HCT116 (cell line): ENCODE results near the gene CNDP2. TPM values are rescaled to one million over a fixed set of nuclear protein-coding genes. Genes with fewer than 3 reads are reported as not detected.

Source experiments
- ATAC-seq: fragments of 200-7000 bp; cut with Tn5 transposase; 2 replicates; pipeline ENCODE4 v1.9.1; 2020; ENCODE audit warnings: mild to moderate bottlenecking, moderate library complexity
- BruUV-seq: library from RNA; stranded (reverse); fragments of 400-500 nt; replicated peaks from 2 replicates; lab custom pipeline; 2021; lab: Mats Ljungman, UMichigan
- CTCF ChIA-PET: fragments of 300-600 bp; sonication (Branson Sonifier 250); formaldehyde crosslinking; loops from one replicate; lab custom pipeline; 2021; ENCODE audit warnings: antibody characterized with exemption; lab: Charles Lee
- POLR2A ChIA-PET: fragments of 300-600, 350-600 bp; sonication (Branson Sonifier 250); formaldehyde crosslinking; loops from one replicate; lab custom pipeline; 2021; ENCODE audit warnings: antibody characterized with exemption; lab: Charles Lee
- RAD21 ChIA-PET, 2 experiments: fragments of 300-600 bp; sonication (Branson Sonifier 250); formaldehyde crosslinking; loops; one replicate each; lab custom pipeline; 2023; ENCODE audit warnings: low total read pairs in 2 of 2; ENCODE audit not compliant: uncharacterized antibody in 2 of 2, unreplicated experiment in 2 of 2, low non-redundant PET in 1 of 2; lab: Charles Lee
- DNase-seq: peaks from one replicate; pipeline ENCODE4 v3.0.0-alpha.2; 2010; ENCODE audit warnings: low read depth, low spot score
- H2AFZ ChIP-seq: fragments of 200-600 bp; shearing (Covaris generic), sonication (generic); 2 replicates; pipeline ENCODE4 v1.6.1; 2017; ENCODE audit warnings: low read depth, mixed run types, mixed read lengths, antibody characterized with exemption, low read length; ENCODE audit not compliant: poor library complexity, severe bottlenecking
- H3K27ac ChIP-seq: 2 replicates; pipeline ENCODE4 v1.5.1; 2012; ENCODE audit warnings: low read depth, low read length
- H3K27me3 ChIP-seq: fragments of 200-600 bp; sonication (generic); 2 replicates; pipeline ENCODE4 v1.6.1; 2016; ENCODE audit warnings: mixed run types, low read length, mixed read lengths; ENCODE audit not compliant: insufficient read depth
- H3K36me3 ChIP-seq, 2 experiments: fragments of 200-500 bp in 1 of 2; fragments of 200-600 bp in 1 of 2; sonication (Bioruptor generic) in 1 of 2; sonication (generic) in 1 of 2; 2 replicates each; pipeline versions ENCODE4 v1.5.1 to v1.6.1; 2014 to 2016; ENCODE audit warnings: low read length in 2 of 2, inconsistent platforms in 1 of 2, mixed read lengths in 1 of 2, mixed run types in 1 of 2; ENCODE audit not compliant: insufficient read depth in 2 of 2, control insufficient read depth in 1 of 2
- H3K4me1 ChIP-seq, 2 experiments: fragments of 200-600 bp in 1 of 2; sonication (generic) in 1 of 2; 2 replicates each; pipeline versions ENCODE4 v1.5.1 to v1.6.1; 2012 to 2017; ENCODE audit warnings: low read length in 2 of 2, inconsistent platforms in 1 of 2, mild to moderate bottlenecking in 1 of 2, mixed read lengths in 1 of 2, mixed run types in 1 of 2, moderate library complexity in 1 of 2; ENCODE audit not compliant: insufficient read depth in 2 of 2, control insufficient read depth in 1 of 2
- H3K4me2 ChIP-seq: fragments of 200-600 bp; sonication (generic); 2 replicates; pipeline ENCODE4 v1.6.1; 2017; ENCODE audit warnings: mixed run types, low read length, mixed read lengths
- H3K4me3 ChIP-seq, 2 experiments: fragments of 200-600 bp in 1 of 2; sonication (generic) in 1 of 2; replicated peaks in 1 of 2; 2 replicates each; pipeline ENCODE4 v1.5.1; 2011 to 2016; ENCODE audit warnings: low read length in 2 of 2, control low read depth in 1 of 2, low read depth in 1 of 2, mild to moderate bottlenecking in 1 of 2, mixed read lengths in 1 of 2, mixed run types in 1 of 2
- H3K79me2 ChIP-seq: fragments of 200-600 bp; sonication (generic); 2 replicates; pipeline ENCODE4 v1.6.1; 2017; ENCODE audit warnings: mild to moderate bottlenecking, mixed run types, low read length, moderate library complexity, mixed read lengths; ENCODE audit not compliant: insufficient read depth
- H3K9ac ChIP-seq: fragments of 200-600 bp; sonication (generic); 2 replicates; pipeline ENCODE4 v1.6.1; 2016; ENCODE audit warnings: low read length, mixed read lengths
- H3K9me2 ChIP-seq: fragments of 200-600 bp; sonication (generic), shearing (Covaris generic); 2 replicates; pipeline ENCODE4 v1.6.1; 2017; ENCODE audit warnings: mixed run types, mild to moderate bottlenecking, moderate library complexity; ENCODE audit not compliant: insufficient read depth
- H3K9me3 ChIP-seq, 2 experiments: fragments of 200-500 bp in 1 of 2; fragments of 200-600 bp in 1 of 2; sonication (Bioruptor generic) in 1 of 2; sonication (generic) in 1 of 2; 2 replicates each; pipeline ENCODE4 v1.6.1; 2014 to 2017; ENCODE audit warnings: low read length in 2 of 2, mixed read lengths in 2 of 2, inconsistent platforms in 1 of 2, low read depth in 1 of 2, mild to moderate bottlenecking in 1 of 2, mixed run types in 1 of 2, moderate library complexity in 1 of 2; ENCODE audit not compliant: control insufficient read depth in 1 of 2, insufficient read depth in 1 of 2
- H4K20me1 ChIP-seq: fragments of 200-600 bp; sonication (generic), shearing (Covaris generic); 2 replicates; pipeline ENCODE4 v1.6.1; 2017; ENCODE audit warnings: mixed run types, mild to moderate bottlenecking, moderate library complexity; ENCODE audit not compliant: insufficient read depth
- CBX3 ChIP-seq: IDR thresholded peaks from 2 replicates; pipeline ENCODE4 v1.6.1; 2012; ENCODE audit warnings: low read depth
- CEBPB ChIP-seq: IDR thresholded peaks from 2 replicates; pipeline ENCODE4 v1.6.1; 2012; ENCODE audit warnings: low read depth
- CTCF ChIP-seq, 3 experiments: fragments of 200-600 bp in 1 of 3; sonication (generic) in 1 of 3; IDR thresholded peaks in 2 of 3; conservative IDR thresholded peaks in 1 of 3; 2 replicates each; pipeline ENCODE4 v1.5.1; 2012 to 2017; ENCODE audit warnings: low read depth in 2 of 3, low read length in 2 of 3, antibody characterized with exemption in 1 of 3, borderline replicate concordance in 1 of 3, control low read depth in 1 of 3, mild to moderate bottlenecking in 1 of 3, mixed read lengths in 1 of 3, mixed run types in 1 of 3, moderate library complexity in 1 of 3; ENCODE audit not compliant: insufficient read depth in 1 of 3
- EGR1 ChIP-seq: IDR thresholded peaks from 2 replicates; pipeline ENCODE4 v1.6.1; 2012; ENCODE audit warnings: low read depth
- ELF1 ChIP-seq: IDR thresholded peaks from 2 replicates; pipeline ENCODE4 v1.6.1; 2012; ENCODE audit warnings: low read depth, borderline replicate concordance
- EZH2 ChIP-seq: fragments of 200-600 bp; sonication (generic); IDR thresholded peaks from 2 replicates; pipeline ENCODE4 v1.6.1; 2017; ENCODE audit warnings: antibody characterized with exemption, mixed run types
- EZH2phosphoT487 ChIP-seq: fragments of 200-600 bp; IDR thresholded peaks from 2 replicates; pipeline ENCODE4 v1.6.1; 2018; ENCODE audit warnings: antibody characterized with exemption, borderline replicate concordance
- FOSL1 ChIP-seq: IDR thresholded peaks from 2 replicates; pipeline ENCODE4 v1.6.1; 2012; ENCODE audit warnings: low read depth
- POLR2A ChIP-seq: IDR thresholded peaks from 2 replicates; pipeline ENCODE4 v1.7.0; 2011; ENCODE audit warnings: borderline replicate concordance; ENCODE audit not compliant: insufficient read depth, insufficient read length; ENCODE audit errors: extremely low read depth
- POLR2AphosphoS5 ChIP-seq: IDR thresholded peaks from 2 replicates; pipeline ENCODE4 v1.6.1; 2011; ENCODE audit warnings: mild to moderate bottlenecking, low read depth, low read length, moderate library complexity
- REST ChIP-seq: IDR thresholded peaks from 2 replicates; pipeline ENCODE4 v1.6.1; 2012; ENCODE audit warnings: low read depth
- SIN3A ChIP-seq: IDR thresholded peaks from 2 replicates; pipeline ENCODE4 v1.6.1; 2012; ENCODE audit warnings: low read depth
- SP1 ChIP-seq: IDR thresholded peaks from 2 replicates; pipeline ENCODE4 v1.6.1; 2012; ENCODE audit warnings: low read depth
- SRF ChIP-seq: IDR thresholded peaks from 2 replicates; pipeline ENCODE4 v1.6.1; 2012; ENCODE audit warnings: low read depth
- TCF7L2 ChIP-seq: IDR thresholded peaks from 2 replicates; pipeline ENCODE4 v1.7.0; 2011; ENCODE audit warnings: borderline replicate concordance, inconsistent platforms; ENCODE audit not compliant: insufficient read depth, insufficient read length; ENCODE audit errors: extremely low read depth
- YY1 ChIP-seq: IDR thresholded peaks from 2 replicates; pipeline ENCODE4 v1.6.1; 2011; ENCODE audit warnings: low read length, low read depth, moderate library complexity, mild to moderate bottlenecking; ENCODE audit not compliant: insufficient replicate concordance; ENCODE audit errors: extremely low read depth
- ZFX ChIP-seq: fragments of 450-650 bp; IDR thresholded peaks from 2 replicates; pipeline ENCODE4 v1.6.1; 2017
- ZNF274 ChIP-seq: fragments of 200-500 bp; sonication (Bioruptor generic); IDR thresholded peaks from 2 replicates; pipeline ENCODE4 v1.6.1; 2014; ENCODE audit warnings: mild to moderate bottlenecking, low read depth, low read length, inconsistent platforms
- intact Hi-C: fragments of 100-400 bp; cut with micrococcal nuclease; formaldehyde crosslinking; loops from 2 replicates; pipeline ENCODE4 v1.10.0; 2022
- total RNA-seq: library from RNA; stranded (reverse); gene quantifications from one replicate; pipeline ENCODE4 v1.2.1, GENCODE V29; 2021; ENCODE audit not compliant: unreplicated experiment
- TF ChIP-seq, protein P1 (sequence below): IDR thresholded peaks from 2 replicates; pipeline ENCODE4 v1.6.1; 2012
- TF ChIP-seq, protein P2 (sequence below): IDR thresholded peaks from 2 replicates; pipeline ENCODE4 v1.6.1; 2012

The CNDP2 gene
- total RNA-seq, 1 experiment from 2014 or later: 112 TPM

DNA sequence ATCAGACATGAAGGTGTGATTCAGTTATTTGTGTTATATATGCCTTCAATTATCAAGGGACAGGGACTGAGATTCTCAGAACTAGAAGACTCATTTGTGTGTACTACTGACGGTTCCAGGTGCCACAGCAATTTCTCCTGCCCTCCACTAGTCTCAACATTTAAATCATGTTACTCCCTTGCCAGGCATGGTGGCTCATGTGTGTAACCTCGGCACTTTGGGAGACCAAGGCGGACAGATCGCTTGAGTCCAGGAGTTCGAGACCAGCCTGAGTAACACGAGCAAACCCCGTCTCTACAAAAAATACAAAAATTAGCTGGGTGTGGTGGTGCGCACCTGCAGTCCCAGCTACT, 1.1 kb downstream of the CNDP2 start:
- no peak for DNase-seq
- peak overlapping the region; percentile 64 for H3K27ac ChIP-seq

More for the DNA sequence above, 1.1 kb downstream of the CNDP2 start:
- no peaks in the 10 kb centered on the region for H3K9me2 ChIP-seq
- H2AFZ ChIP-seq: no peak overlapping the region
- peaks cover 40% of the 10 kb centered on the region for H3K79me2 ChIP-seq
- RAD21 ChIA-PET: no interaction called here
- ATAC-seq: no peak
- peaks cover 6 to 16% of the 10 kb centered on the region in 2 experiments; a peak in 3 of 4 replicates for H3K36me3 ChIP-seq
- no peaks in the 10 kb centered on the region for H3K27me3 ChIP-seq
- POLR2A ChIA-PET: no interaction called here
- no peaks in the 10 kb centered on the region for H4K20me1 ChIP-seq
- CTCF ChIA-PET: interaction anchor here (1.2 kb wide), 1 partner anchor 55 kb away, joined by 4 read pairs; no protein-coding TSS in a partner anchor
- H3K4me1 ChIP-seq: peaks cover 6 to 12% of the 10 kb centered on the region in 2 experiments
- peak overlapping the region; percentile 86 for H3K4me2 ChIP-seq
- peak overlapping the region; percentile 91 for H3K9ac ChIP-seq
- BruUV-seq: TSS peak; percentile 49
- TF ChIP-seq CTCF (IDR thresholded peaks at IDR 0.05 in 2 of 3, conservative IDR thresholded peaks at IDR 0.05 in 1 of 3; ENCODE audit: borderline replicate concordance in 1 of 3, insufficient read depth in 1 of 3, low read depth in 2 of 3, low read length in 2 of 3): no peak
- TF ChIP-seq POLR2A: no peak
- no peak for TF ChIP-seq EZH2
- no peak for TF ChIP-seq SP1
- TF ChIP-seq, protein P1, sequence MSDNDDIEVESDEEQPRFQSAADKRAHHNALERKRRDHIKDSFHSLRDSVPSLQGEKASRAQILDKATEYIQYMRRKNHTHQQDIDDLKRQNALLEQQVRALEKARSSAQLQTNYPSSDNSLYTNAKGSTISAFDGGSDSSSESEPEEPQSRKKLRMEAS: no peak
- no peak for TF ChIP-seq EZH2phosphoT487
- TF ChIP-seq ELF1: no peak
- TF ChIP-seq YY1: no peak
- no peak for TF ChIP-seq SIN3A
- TF ChIP-seq POLR2AphosphoS5: no peak
- TF ChIP-seq SRF: no peak
- TF ChIP-seq EGR1: no peak
- TF ChIP-seq, protein P2, sequence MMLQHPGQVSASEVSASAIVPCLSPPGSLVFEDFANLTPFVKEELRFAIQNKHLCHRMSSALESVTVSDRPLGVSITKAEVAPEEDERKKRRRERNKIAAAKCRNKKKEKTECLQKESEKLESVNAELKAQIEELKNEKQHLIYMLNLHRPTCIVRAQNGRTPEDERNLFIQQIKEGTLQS: no peak
- TF ChIP-seq FOSL1: no peak
- no peak for TF ChIP-seq CEBPB
- TF ChIP-seq REST: no peak
- no peak for TF ChIP-seq CBX3
- no peak for TF ChIP-seq ZFX
- TF ChIP-seq TCF7L2: no peak
- TF ChIP-seq ZNF274: no peak
- TF ChIP-seq, all 23 proteins: peak for 0
- intact Hi-C loops: loop anchor here (10.0 kb wide), 1 partner anchor 98 kb away; the partner anchor contains the start of gene ZNF407
- no peaks in the 10 kb centered on the region; a peak in 1 of 4 replicates for H3K9me3 ChIP-seq
- H3K4me3 ChIP-seq: peak overlapping the region; percentile 76 to 83
